ENCODE measurements around the gene MIS18BP1. TPM values are rescaled to one million over a fixed set of nuclear protein-coding genes. Genes with fewer than 3 reads are reported as not detected.

MIS18BP1 gene
- total RNA-seq, 2 donors from 2014 or later, result 61.0 to 91.8 TPM

- DNase-seq, result no peak
- H3K27me3 Mint-ChIP-seq (ENCODE audit: insufficient read depth), result no peaks in the 10 kb centered on the region
- Histone ChIP-seq H3K9me3 (ENCODE audit: control insufficient read depth, low read length) (no peaks in the 10 kb centered on the region), H3K27ac (ENCODE audit: low read depth, low read length) (no peak overlapping the region), H3K36me3 (ENCODE audit: control insufficient read depth, insufficient read depth, low read length) (peaks cover 12% of the 10 kb centered on the region), H3K4me3 (ENCODE audit: low read length) (no peak overlapping the region), H3K27me3 (ENCODE audit: control insufficient read depth, insufficient read depth, low read length, poor library complexity, severe bottlenecking) (no peaks in the 10 kb centered on the region), H3K9ac (ENCODE audit: extremely low read depth, low read length, poor library complexity, severe bottlenecking) (no peak overlapping the region), H3K4me1 (ENCODE audit: control insufficient read depth, insufficient read depth, low read length) (no peaks in the 10 kb centered on the region)
- H3K4me3 Mint-ChIP-seq, result no peak overlapping the region
- no peak for TF ChIP-seq CTCF (conservative IDR thresholded peaks at IDR 0.05)
- H3K27ac Mint-ChIP-seq, result no peak overlapping the region
- H3K36me3 Mint-ChIP-seq (ENCODE audit: low read depth), result peaks cover 12% of the 10 kb centered on the region
- no peaks in the 10 kb centered on the region for H3K9me3 Mint-ChIP-seq
- no peaks in the 10 kb centered on the region for H3K4me1 Mint-ChIP-seq
These were observed 96.9 kb downstream of the MIS18BP1 start for GRCh38 chr14:45156067-45156466.

Other genes with a start within 250 kb of the MIS18BP1 start
- 10 to 100 TPM; 50.7 to 50.8 TPM for gene PRPF39, start 169.1 kb downstream of the MIS18BP1 start, total RNA-seq
- gene FKBP3, start 118.7 kb downstream of the MIS18BP1 start, total RNA-seq, result 100 to 1,000 TPM; 153 to 188 TPM
- gene FANCM, start 117.3 kb downstream of the MIS18BP1 start, total RNA-seq, result 10 to 100 TPM; 13.1 to 15.8 TPM

Measured in endodermal cell (in vitro differentiated cells).